GM10847 (cell line): ENCODE results near the gene MMAA.

Experiments
- POLR2A ChIP-seq: IDR thresholded peaks from 2 replicates; pipeline ENCODE4 v1.6.1; 2011; ENCODE audit not compliant: insufficient read length; ENCODE audit errors: extremely low read depth

MMAA gene

GRCh38 chr4:145618932-145619638 is at the start of gene MMAA:
Gene MMAA, plus strand, starts transcription at chr4:145619385. Its CDS starts 19,755 bp downstream, at chr4:145639140.
- peak; percentile 97 for TF ChIP-seq POLR2A

GRCh38 chr4:145580906-145581305 is 38.3 kb upstream of the MMAA start:
- TF ChIP-seq POLR2A: no peak

- no peak for TF ChIP-seq POLR2A
These were observed 35.8 kb upstream of the MMAA start for GRCh38 chr4:145583191-145584055.

DNA sequence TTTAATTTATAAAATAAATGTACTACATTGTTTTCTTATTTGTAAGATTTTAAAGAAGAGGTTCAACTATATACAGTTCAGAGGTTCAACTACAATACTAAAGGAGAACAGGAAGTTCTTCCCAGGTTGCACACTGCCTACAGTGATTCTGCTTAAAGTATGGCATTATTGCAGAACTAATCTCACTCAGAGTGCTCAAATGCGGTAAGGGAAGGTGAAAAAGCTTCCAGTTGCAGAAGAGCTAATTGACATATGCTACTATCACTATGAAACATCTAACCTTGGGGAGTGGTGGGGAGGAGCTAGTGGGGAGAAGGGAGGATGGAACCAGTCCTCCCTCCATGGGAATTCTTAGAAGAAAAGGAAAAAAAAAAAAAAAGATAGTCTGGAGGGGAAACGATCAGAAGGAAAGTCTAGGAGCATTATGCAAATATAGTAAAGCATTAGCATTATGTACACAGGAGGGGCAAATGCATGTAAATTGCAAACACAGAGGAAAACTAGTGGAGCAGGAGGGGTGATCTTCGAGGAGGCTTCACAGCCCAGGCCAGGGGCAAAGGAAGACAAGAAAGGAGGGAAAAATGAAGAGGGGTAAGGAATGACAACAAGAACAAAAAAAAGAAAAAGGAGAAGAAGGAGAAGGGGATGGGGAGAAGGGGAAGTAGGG is 32.0 kb upstream of the MMAA start:
- no peak for TF ChIP-seq POLR2A

DNA sequence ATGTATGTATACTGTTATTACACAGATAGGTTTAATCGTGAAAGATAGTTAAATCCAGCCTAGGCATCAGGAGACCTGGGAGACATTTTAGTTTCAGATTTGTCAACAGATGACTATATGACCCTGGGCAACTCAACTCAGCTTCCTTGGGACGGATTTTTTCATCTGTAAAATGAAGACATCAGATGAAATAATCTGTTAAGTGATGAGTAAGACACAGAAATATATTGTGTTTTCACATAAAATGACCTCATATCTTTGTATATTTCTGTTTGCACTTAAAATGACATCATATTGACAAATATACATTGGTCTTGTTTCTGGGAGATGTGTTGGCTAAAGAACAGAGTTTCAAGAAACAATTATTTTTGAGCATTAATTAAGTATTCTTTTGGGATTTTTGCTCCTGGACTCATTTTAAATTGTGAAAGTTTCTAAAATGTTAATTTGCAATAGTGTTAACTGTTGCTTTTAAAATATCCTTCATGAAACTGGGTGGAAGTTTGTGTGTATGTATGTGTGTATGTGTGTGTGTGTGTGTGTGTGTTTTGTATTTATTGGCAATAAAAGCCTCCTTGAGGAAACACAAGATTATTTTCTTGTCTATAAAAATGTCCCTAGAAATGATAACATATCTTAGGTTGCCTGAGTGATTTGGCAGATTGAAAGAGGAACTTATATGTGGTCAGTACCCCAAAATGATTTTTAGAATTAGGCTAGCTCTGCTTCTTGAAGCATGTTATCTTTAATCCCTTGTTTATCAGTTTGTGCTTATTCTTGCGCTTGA is 29.1 kb upstream of the MMAA start:
- no peak for TF ChIP-seq POLR2A

GRCh38 chr4:145602129-145602760 is 16.9 kb upstream of the MMAA start:
- no peak for TF ChIP-seq POLR2A

- TF ChIP-seq POLR2A: no peak
These were observed 13.2 kb upstream of the MMAA start for GRCh38 chr4:145605941-145606340.

GRCh38 chr4:145609481-145610427 is 9.4 kb upstream of the MMAA start:
- no peak for TF ChIP-seq POLR2A

- TF ChIP-seq POLR2A: no peak
These were observed 5.5 kb upstream of the MMAA start for GRCh38 chr4:145613566-145614232.

GRCh38 chr4:145614233-145614610 is 5.0 kb upstream of the MMAA start:
- TF ChIP-seq POLR2A: no peak

DNA sequence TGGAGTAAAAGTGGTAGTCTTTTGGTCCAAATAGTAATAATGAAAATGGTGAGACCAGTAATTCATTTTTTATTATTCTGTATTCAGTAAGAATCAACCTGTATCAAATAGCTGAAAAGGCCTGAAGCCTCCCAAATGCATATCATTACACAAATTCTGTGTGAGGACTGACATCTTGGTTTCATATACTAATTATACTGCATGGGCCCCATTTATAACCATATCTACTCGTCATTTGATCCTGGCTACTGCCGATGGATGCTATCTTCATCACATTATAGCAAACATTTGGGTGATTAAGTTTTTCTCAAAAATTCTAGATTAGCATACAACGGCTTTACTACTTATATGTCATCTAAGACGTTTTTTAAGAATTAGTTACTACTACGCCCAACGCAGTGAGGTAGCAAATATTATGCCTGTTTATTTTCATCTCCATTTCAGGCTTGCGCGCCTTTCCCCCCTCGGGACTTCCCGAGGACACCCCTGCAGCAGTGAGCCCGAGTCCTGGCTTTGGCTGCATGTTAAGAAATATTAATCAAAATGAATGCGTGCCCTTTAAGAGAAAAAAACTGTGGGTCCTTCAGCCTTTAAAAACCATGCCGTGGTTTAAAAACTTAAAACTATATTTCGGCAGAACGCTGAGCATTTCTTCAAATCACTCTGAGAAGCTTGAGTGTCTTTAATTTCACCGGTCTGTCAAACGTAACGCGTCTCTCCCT is 814 bp upstream of the MMAA start:
- TF ChIP-seq POLR2A: no peak

DNA sequence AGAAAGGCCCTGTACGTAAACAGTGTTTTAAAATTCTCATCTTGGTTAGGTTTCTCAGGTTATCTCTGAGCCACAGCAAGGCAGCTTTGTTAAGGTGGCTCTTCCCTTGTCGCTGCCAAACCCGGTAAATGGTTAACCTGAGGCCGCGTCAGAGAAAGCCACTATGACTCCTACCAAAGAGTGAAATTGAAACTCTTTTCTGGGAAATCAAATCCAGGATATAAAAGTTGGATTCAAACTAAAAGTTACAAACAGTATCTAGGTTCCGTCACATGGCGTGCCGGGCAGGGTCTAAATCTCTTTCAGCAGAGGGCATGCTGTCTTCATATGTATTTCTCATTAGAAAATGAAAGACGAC is 433 bp downstream of the MMAA start:
- no peak for TF ChIP-seq POLR2A
